Calu3 (cell line): Measurements from ENCODE around the gene HERPUD1. TPM values are rescaled to one million over a fixed set of nuclear protein-coding genes. Genes with fewer than 3 reads are reported as not detected.

ENCODE experiments used
- BruUV-seq: library from RNA; stranded (reverse); fragments of 400-500 nt; replicated peaks from 2 replicates; lab custom pipeline; 2021; lab: Mats Ljungman, UMichigan
- CTCF ChIA-PET: fragments of 300-600 bp; sonication (Branson Sonifier 250); formaldehyde crosslinking; loops from one replicate; lab custom pipeline; 2022; ENCODE audit warnings: antibody characterized with exemption; lab: Charles Lee
- DNase-seq: peaks from one replicate; pipeline ENCODE4 v3.0.0; 2022
- H3K27ac Mint-ChIP-seq: one replicate; pipeline ENCODE4 v1.8.0; 2022; ENCODE audit warnings: mixed read lengths; ENCODE audit not compliant: unreplicated experiment
- H3K27me3 Mint-ChIP-seq: one replicate; pipeline ENCODE4 v1.8.0; 2022; ENCODE audit warnings: mixed read lengths; ENCODE audit not compliant: unreplicated experiment
- H3K36me3 Mint-ChIP-seq: one replicate; pipeline ENCODE4 v1.8.0; 2022; ENCODE audit warnings: mild to moderate bottlenecking, moderate library complexity, mixed read lengths; ENCODE audit not compliant: insufficient read depth, unreplicated experiment
- H3K4me1 Mint-ChIP-seq: one replicate; pipeline ENCODE4 v1.8.0; 2022; ENCODE audit warnings: mild to moderate bottlenecking, low read depth, mixed read lengths; ENCODE audit not compliant: unreplicated experiment
- H3K4me3 Mint-ChIP-seq: one replicate; pipeline ENCODE4 v1.8.0; 2022; ENCODE audit warnings: mild to moderate bottlenecking, low read depth, moderate library complexity, mixed read lengths; ENCODE audit not compliant: unreplicated experiment
- H3K9me3 Mint-ChIP-seq: one replicate; pipeline ENCODE4 v1.8.0; 2022; ENCODE audit warnings: low read depth, mixed read lengths; ENCODE audit not compliant: unreplicated experiment
- intact Hi-C: fragments of 100-400 bp; cut with micrococcal nuclease; formaldehyde crosslinking; loops from one replicate; pipeline ENCODE4 v1.10.0; 2022; ENCODE audit not compliant: unreplicated experiment
- total RNA-seq: library from RNA; stranded (reverse); gene quantifications from 2 replicates; pipeline ENCODE4 v1.2.3, GENCODE V29; 2022
- TF ChIP-seq, protein P1 (sequence below): fragments of 200-600 bp; IDR thresholded peaks from one replicate; pipeline ENCODE4 v1.8.0; 2022; ENCODE audit warnings: antibody characterized with exemption; ENCODE audit not compliant: unreplicated experiment

HERPUD1 gene
- total RNA-seq, 1 experiment from 2014 or later: 116 TPM

DNA sequence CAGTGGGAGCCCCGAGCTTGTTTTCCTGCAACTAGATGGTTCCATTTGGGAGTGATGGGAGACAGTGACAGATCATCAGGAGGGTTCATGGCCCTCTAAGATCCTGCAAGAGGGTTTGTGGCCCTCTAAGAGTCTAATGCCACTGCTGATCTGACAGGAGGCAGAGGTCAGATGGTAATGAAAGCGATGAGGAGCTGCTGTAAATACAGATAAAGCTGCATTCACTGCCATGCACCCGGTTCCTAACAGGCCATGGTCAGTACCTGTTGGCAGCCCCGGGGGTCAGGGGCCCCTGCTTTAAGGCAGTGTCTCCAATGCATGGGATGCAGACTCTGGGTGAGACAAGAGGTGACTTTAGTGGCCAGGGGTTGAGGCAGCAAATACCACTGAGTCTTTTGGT lies 36.1 kb upstream of the HERPUD1 start:
- H3K9me3 Mint-ChIP-seq: no peaks in the 10 kb centered on the region
- TF ChIP-seq, protein P1, sequence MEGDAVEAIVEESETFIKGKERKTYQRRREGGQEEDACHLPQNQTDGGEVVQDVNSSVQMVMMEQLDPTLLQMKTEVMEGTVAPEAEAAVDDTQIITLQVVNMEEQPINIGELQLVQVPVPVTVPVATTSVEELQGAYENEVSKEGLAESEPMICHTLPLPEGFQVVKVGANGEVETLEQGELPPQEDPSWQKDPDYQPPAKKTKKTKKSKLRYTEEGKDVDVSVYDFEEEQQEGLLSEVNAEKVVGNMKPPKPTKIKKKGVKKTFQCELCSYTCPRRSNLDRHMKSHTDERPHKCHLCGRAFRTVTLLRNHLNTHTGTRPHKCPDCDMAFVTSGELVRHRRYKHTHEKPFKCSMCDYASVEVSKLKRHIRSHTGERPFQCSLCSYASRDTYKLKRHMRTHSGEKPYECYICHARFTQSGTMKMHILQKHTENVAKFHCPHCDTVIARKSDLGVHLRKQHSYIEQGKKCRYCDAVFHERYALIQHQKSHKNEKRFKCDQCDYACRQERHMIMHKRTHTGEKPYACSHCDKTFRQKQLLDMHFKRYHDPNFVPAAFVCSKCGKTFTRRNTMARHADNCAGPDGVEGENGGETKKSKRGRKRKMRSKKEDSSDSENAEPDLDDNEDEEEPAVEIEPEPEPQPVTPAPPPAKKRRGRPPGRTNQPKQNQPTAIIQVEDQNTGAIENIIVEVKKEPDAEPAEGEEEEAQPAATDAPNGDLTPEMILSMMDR: no peak
- no peaks in the 10 kb centered on the region for H3K4me1 Mint-ChIP-seq
- no peak overlapping the region for H3K27ac Mint-ChIP-seq
- no peak overlapping the region for H3K4me3 Mint-ChIP-seq
- H3K27me3 Mint-ChIP-seq: peaks cover 55% of the 10 kb centered on the region
- intact Hi-C loops: no loop called here
- no peaks in the 10 kb centered on the region for H3K36me3 Mint-ChIP-seq
- CTCF ChIA-PET: no interaction called here
- DNase-seq: no peak
- no TSS peak for BruUV-seq

DNA sequence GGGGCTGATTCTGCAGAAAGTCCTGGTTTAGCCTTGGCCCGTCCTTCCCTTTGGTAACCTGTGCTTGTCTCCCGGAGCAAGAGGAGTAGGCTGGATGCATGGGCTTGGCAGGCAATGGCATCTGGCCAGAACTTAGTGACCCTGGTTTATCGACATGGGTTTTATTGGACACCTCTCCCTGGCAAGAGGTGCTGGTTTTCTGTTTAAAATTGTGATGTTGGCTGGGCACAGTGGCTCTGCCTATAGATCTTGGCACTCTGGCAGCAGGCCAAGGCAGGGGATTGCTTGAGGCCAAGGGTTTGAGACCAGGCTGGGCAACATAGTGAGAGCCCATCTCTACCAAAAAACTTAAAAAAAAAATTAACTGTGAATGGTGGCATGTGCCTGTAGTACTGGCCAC lies 35.7 kb upstream of the HERPUD1 start:
- DNase-seq: no peak
- TF ChIP-seq, protein P1: no peak
- no TSS peak for BruUV-seq
- Mint-ChIP-seq H3K9me3 (no peaks in the 10 kb centered on the region), H3K4me3 (no peak overlapping the region), H3K4me1 (no peaks in the 10 kb centered on the region), H3K27ac (no peak overlapping the region), H3K27me3 (peaks cover 55% of the 10 kb centered on the region), H3K36me3 (no peaks in the 10 kb centered on the region)
- CTCF ChIA-PET: interaction anchor here (0.7 kb wide), 1 partner anchor 114 kb away, joined by 3 read pairs; no protein-coding TSS in a partner anchor
- intact Hi-C loops: no loop called here

DNA sequence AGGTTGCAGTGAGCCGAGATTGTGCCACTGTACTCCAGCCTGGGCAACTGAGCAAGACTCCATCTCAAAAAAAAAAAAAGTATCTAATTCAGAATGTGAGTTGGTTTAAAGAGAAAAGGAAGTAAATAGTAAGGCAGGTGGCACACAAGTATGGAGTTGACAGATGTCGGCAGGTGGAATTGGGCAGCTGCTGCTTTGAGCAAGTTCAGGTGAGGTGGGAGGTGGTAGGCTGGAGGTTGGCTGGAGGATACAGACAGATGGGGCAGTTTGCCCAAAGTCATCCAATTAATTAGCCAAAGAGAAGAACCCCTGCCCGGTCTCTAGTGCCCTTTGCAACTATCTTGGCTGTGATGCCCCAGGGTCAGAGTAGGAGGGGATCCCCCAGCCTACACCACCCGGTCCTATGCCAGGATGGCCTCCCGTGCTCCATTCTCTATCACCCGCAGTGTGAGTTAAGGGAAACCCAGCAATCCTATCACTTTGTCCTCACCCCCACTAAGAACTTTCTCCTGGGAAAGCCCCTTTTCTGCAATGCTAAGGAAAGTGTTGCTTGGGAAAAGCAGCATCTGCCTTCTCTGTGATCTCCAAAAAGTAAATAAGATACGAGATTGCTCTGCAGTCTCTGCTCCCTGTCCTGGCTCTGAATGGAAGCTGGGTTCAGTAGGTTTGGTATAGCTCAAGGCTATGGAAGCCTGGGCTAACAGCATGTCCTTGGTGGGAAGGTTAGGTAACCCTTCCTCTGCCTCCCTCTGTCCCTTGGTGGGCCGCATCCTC lies 34.7 kb upstream of the HERPUD1 start:
- intact Hi-C loops: no loop called here
- TF ChIP-seq, protein P1: no peak
- Mint-ChIP-seq H3K4me1 (no peaks in the 10 kb centered on the region), H3K36me3 (no peaks in the 10 kb centered on the region), H3K9me3 (no peaks in the 10 kb centered on the region), H3K27me3 (peaks cover 60% of the 10 kb centered on the region), H3K27ac (no peak overlapping the region), H3K4me3 (no peak overlapping the region)
- DNase-seq: no peak
- CTCF ChIA-PET: interaction anchor here (0.7 kb wide), 1 partner anchor 115 kb away, joined by 3 read pairs; no protein-coding TSS in a partner anchor
- BruUV-seq: no TSS peak

DNA sequence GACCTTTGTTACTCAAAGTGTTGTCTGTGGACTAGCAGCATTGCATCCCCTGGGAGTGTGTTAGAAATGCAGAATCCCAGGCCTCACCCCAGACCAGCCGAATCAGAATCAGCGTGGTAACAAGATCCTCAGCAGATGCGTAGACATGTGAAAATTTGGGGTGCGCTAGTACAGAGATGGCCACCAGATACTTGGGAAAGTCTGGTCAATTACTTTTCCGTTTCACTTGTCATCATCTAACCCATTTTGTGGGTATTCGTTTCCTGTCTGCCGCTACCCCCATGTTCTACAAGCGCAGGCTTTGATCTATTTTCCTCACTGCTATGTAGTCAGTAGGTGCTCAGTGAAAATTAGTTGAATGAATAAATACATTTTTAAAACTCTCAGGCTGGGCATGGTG lies 33.1 kb upstream of the HERPUD1 start:
- Mint-ChIP-seq H3K4me3 (no peak overlapping the region), H3K4me1 (no peaks in the 10 kb centered on the region), H3K27ac (no peak overlapping the region), H3K27me3 (peaks cover 72% of the 10 kb centered on the region), H3K9me3 (no peaks in the 10 kb centered on the region), H3K36me3 (no peaks in the 10 kb centered on the region)
- CTCF ChIA-PET: no interaction called here
- intact Hi-C loops: no loop called here
- TF ChIP-seq, protein P1: no peak
- DNase-seq: no peak
- BruUV-seq: no TSS peak
